HG02943 (cell line): ENCODE data around the gene RPL38.

Experiments used
- ATAC-seq: cut with Tn5 transposase; IDR thresholded peaks from one replicate; pipeline ENCODE4 v1.9.1; 2021; ENCODE audit warnings: mild to moderate bottlenecking, low read depth, moderate library complexity; ENCODE audit not compliant: unreplicated experiment

The RPL38 gene

GRCh38 chr17:74206332-74206818 lies 2.9 kb downstream of the RPL38 start:
- ATAC-seq, result no peak

- ATAC-seq, result no peak
Measured at GRCh38 chr17:74210191-74211140, 7.0 kb downstream of the RPL38 start.

- ATAC-seq, result no peak
Measured at GRCh38 chr17:74211141-74211911, 7.8 kb downstream of the RPL38 start.

- no peak for ATAC-seq
Measured at GRCh38 chr17:74211912-74212208, 8.4 kb downstream of the RPL38 start.

GRCh38 chr17:74212209-74212912 lies 8.9 kb downstream of the RPL38 start:
- ATAC-seq, result no peak

GRCh38 chr17:74212913-74213791 lies 9.7 kb downstream of the RPL38 start, which contains the start of gene TTYH2:
Gene TTYH2 (plus strand): TSS chr17:74213571. CDS start chr17:74213588, 17 bp downstream.
- peak; percentile 57 for ATAC-seq

GRCh38 chr17:74213861-74214391 lies 10.4 kb downstream of the RPL38 start:
- ATAC-seq, result no peak

GRCh38 chr17:74214484-74215341 lies 11.2 kb downstream of the RPL38 start:
- no peak for ATAC-seq

- ATAC-seq, result no peak
Measured at GRCh38 chr17:74215342-74215727, 11.9 kb downstream of the RPL38 start.

GRCh38 chr17:74216505-74216904 lies 13.0 kb downstream of the RPL38 start:
- no peak for ATAC-seq

- ATAC-seq, result no peak
Measured at GRCh38 chr17:74217037-74217730, 13.7 kb downstream of the RPL38 start.

- ATAC-seq, result no peak
Measured at GRCh38 chr17:74217888-74218287, 14.4 kb downstream of the RPL38 start.

GRCh38 chr17:74218436-74218835 lies 15.0 kb downstream of the RPL38 start:
- ATAC-seq, result no peak

GRCh38 chr17:74219576-74220133 lies 16.2 kb downstream of the RPL38 start:
- no peak for ATAC-seq

- no peak for ATAC-seq
Measured at GRCh38 chr17:74220219-74220618, 16.7 kb downstream of the RPL38 start.

- ATAC-seq, result no peak
Measured at GRCh38 chr17:74220946-74221818, 17.7 kb downstream of the RPL38 start.

- ATAC-seq, result no peak
Measured at GRCh38 chr17:74222399-74222798, 18.9 kb downstream of the RPL38 start.
